ENCODE data around the gene VWA5B1.
A peak's percentile ranks its signal among the peaks of the same experiment; 100 is the strongest.
"Not testable (repeated sequence)": the region's sequence is repeated elsewhere in the genome, so short reads cannot be mapped to it uniquely, and the experiment has no call there.

Gene VWA5B1

GRCh38 chr1:20290624-20291597, at the start of gene VWA5B1:
Gene VWA5B1, plus strand, starts transcription at chr1:20290875. Its CDS starts 19,727 bp downstream, at chr1:20310602.
- DNase-seq = no peak

GRCh38 chr1:20242890-20243479, 47.7 kb upstream of the VWA5B1 start:
- no peak for DNase-seq

GRCh38 chr1:20248971-20249612, 41.6 kb upstream of the VWA5B1 start:
- DNase-seq = peak; percentile 62

GRCh38 chr1:20250340-20250989, 40.2 kb upstream of the VWA5B1 start:
- peak; percentile 21 for DNase-seq

- DNase-seq = no peak
Observed at GRCh38 chr1:20252587-20252986, 38.1 kb upstream of the VWA5B1 start.

- peak; percentile 25 for DNase-seq
Observed at GRCh38 chr1:20255666-20256065, 35.0 kb upstream of the VWA5B1 start.

- DNase-seq = no peak
Observed at GRCh38 chr1:20259646-20260045, 31.0 kb upstream of the VWA5B1 start.

- no peak for DNase-seq
Observed at GRCh38 chr1:20261095-20261494, 29.6 kb upstream of the VWA5B1 start.

GRCh38 chr1:20262810-20263534, 27.7 kb upstream of the VWA5B1 start:
- no peak for DNase-seq

- no peak for DNase-seq
Observed at GRCh38 chr1:20265250-20265649, 25.4 kb upstream of the VWA5B1 start.

- DNase-seq = no peak
Observed at GRCh38 chr1:20266141-20266540, 24.5 kb upstream of the VWA5B1 start.

- no peak for DNase-seq
Observed at GRCh38 chr1:20266642-20267041, 24.0 kb upstream of the VWA5B1 start.

- DNase-seq = no peak
Observed at GRCh38 chr1:20271498-20272400, 18.9 kb upstream of the VWA5B1 start.

GRCh38 chr1:20273716-20274115, 17.0 kb upstream of the VWA5B1 start:
- not testable (repeated sequence) for DNase-seq

GRCh38 chr1:20275319-20275925, 15.3 kb upstream of the VWA5B1 start:
- DNase-seq = no peak

GRCh38 chr1:20276485-20277159, 14.1 kb upstream of the VWA5B1 start:
- DNase-seq = no peak

GRCh38 chr1:20278692-20279130, 12.0 kb upstream of the VWA5B1 start:
- DNase-seq = no peak

GRCh38 chr1:20279509-20279908, 11.2 kb upstream of the VWA5B1 start:
- DNase-seq = no peak

GRCh38 chr1:20280341-20280740, 10.3 kb upstream of the VWA5B1 start:
- DNase-seq = no peak

- DNase-seq = no peak
Observed at GRCh38 chr1:20280906-20281305, 9.8 kb upstream of the VWA5B1 start.

Measured in stimulated activated CD4-positive, alpha-beta T cell treated with anti-CD3 and anti-CD28 coated beads, Interleukin-15, amount 100 ng/mL, for 24 hours (primary cell).